ENCODE results near the gene MRPL53. TPM values are rescaled to one million over a fixed set of nuclear protein-coding genes. Genes with fewer than 3 reads are reported as not detected.

Gene MRPL53
- total RNA-seq, 2 experiments from 2014 or later, result 72.5 to 83.1 TPM

DNA sequence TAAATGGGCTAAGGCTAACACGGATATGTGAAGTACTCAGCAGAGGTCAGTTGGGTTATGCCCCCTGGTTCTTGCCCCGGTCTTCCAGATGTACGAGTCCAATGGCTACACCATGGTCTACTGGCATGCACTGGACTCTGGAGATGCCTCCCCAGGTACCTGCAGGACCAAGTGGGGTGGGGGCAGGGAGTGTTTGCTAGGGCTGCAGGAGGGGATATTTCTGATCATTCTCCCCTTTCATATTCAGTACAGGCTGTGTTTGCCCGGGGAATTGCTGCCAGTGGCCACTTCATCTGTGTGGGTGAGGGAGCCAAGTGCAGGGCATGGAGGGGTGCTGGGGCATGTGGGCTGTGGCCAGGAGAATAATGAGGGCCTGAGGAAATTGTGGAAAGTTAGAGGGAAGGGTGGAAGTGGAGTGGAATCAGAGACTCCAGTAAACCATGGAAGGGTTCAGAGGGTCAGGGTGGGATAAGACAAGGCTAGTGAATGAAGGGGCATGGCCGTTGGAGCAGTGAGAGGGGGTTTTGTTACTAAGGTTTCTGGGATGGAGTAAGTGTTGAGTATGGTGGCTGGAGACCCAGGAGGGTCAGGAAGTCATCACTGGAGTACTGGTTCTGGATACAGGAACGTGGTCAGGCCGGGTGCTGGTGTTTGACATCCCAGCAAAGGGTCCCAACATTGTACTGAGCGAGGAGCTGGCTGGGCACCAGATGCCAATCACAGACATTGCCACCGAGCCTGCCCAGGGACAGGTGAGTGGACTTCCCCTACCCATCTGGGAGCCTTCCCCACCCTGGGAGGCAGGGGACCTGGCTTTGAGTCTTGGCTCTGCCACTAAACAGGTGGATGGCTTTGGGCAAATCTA is 49.0 kb downstream of the MRPL53 start:
- H3K4me3 Mint-ChIP-seq, result peak overlapping the region; percentile 97
- peak overlapping the region; percentile 97 for H3K27ac Mint-ChIP-seq
- peaks cover 35% of the 10 kb centered on the region for H3K4me1 Mint-ChIP-seq
- CTCF ChIA-PET, result interaction anchor here (0.8 to 1.0 kb wide), 2 partner anchors 31 to 32 kb away, joined by 3 read pairs; no protein-coding TSS in a partner anchor
- POLR2A ChIA-PET, result no interaction called here
- no peaks in the 10 kb centered on the region for H3K9me3 Mint-ChIP-seq
- no peak for DNase-seq
- H3K27me3 Mint-ChIP-seq, result peaks cover 2% of the 10 kb centered on the region
- peaks cover 27% of the 10 kb centered on the region for H3K36me3 Mint-ChIP-seq (ENCODE audit: low read depth)

Other genes with a start within 250 kb of the MRPL53 start
- gene SLC4A5, start 129.3 kb downstream of the MRPL53 start, total RNA-seq, result 1 to 10 TPM; 3.0 to 4.3 TPM
- gene DCTN1, start 92.4 kb downstream of the MRPL53 start, total RNA-seq, result 100 to 1,000 TPM; 106 to 132 TPM
- 1 to 10 TPM; 3.0 to 3.3 TPM for gene C2orf81, start 51.1 kb downstream of the MRPL53 start, total RNA-seq
- gene WDR54, start 51.0 kb downstream of the MRPL53 start, total RNA-seq, result 10 to 100 TPM; 71.3 to 80.7 TPM
- under 1 TPM; 0.62 to 0.82 TPM for gene RTKN, start 30.7 kb downstream of the MRPL53 start, total RNA-seq
- 10 to 100 TPM; 28.9 to 32.1 TPM for gene INO80B, start 17.6 kb downstream of the MRPL53 start, total RNA-seq
- gene WBP1, start 14.2 kb downstream of the MRPL53 start, total RNA-seq, result 10 to 100 TPM; 52.5 to 52.6 TPM
- 10 to 100 TPM; 55.4 to 62.6 TPM for gene MOGS, start 7.3 kb downstream of the MRPL53 start, total RNA-seq
- gene CCDC142, start 10.3 kb upstream of the MRPL53 start, total RNA-seq, result 10 to 100 TPM; 26.8 to 27.1 TPM
- gene TTC31, start 10.4 kb upstream of the MRPL53 start, total RNA-seq, result 10 to 100 TPM; 45.8 to 46.3 TPM
- under 1 TPM in 1 of 2 experiments, not detected in 1; 0.25 TPM for gene LBX2, start 26.9 kb upstream of the MRPL53 start, total RNA-seq
- gene PCGF1, start 35.0 kb upstream of the MRPL53 start, total RNA-seq, result 10 to 100 TPM; 25.8 to 35.6 TPM
- under 1 TPM; 0.40 to 0.52 TPM for gene TLX2, start 41.8 kb upstream of the MRPL53 start, total RNA-seq
- under 1 TPM; 0.25 to 0.52 TPM for gene DQX1, start 53.6 kb upstream of the MRPL53 start, total RNA-seq
- 100 to 1,000 TPM; 116 to 136 TPM for gene AUP1, start 57.0 kb upstream of the MRPL53 start, total RNA-seq
- 10 to 100 TPM; 41.6 to 45.8 TPM for gene HTRA2, start 57.3 kb upstream of the MRPL53 start, total RNA-seq
- under 1 TPM; 0.12 to 0.15 TPM for gene LOXL3, start 81.3 kb upstream of the MRPL53 start, total RNA-seq
- gene DOK1, start 82.0 kb upstream of the MRPL53 start, total RNA-seq, result 10 to 100 TPM; 28.0 to 34.4 TPM
- gene M1AP, start 175.7 kb upstream of the MRPL53 start, total RNA-seq, result not detected
- gene SEMA4F, start 181.6 kb upstream of the MRPL53 start, total RNA-seq, result 1 to 10 TPM; 6.5 to 8.3 TPM

Data from activated CD4-positive, alpha-beta T cell treated with anti-CD3 and anti-CD28 coated beads, Interleukin-2, amount 10 ng/mL, durations not matched to agents 7 days and 5 days (primary cell).